ENCODE measurements around the gene TFCP2L1. TPM values are rescaled to one million over a fixed set of nuclear protein-coding genes. Genes with fewer than 3 reads are reported as not detected.

Gene TFCP2L1
- total RNA-seq, 2 donors from 2014 or later = 11.5 to 25.7 TPM

DNA sequence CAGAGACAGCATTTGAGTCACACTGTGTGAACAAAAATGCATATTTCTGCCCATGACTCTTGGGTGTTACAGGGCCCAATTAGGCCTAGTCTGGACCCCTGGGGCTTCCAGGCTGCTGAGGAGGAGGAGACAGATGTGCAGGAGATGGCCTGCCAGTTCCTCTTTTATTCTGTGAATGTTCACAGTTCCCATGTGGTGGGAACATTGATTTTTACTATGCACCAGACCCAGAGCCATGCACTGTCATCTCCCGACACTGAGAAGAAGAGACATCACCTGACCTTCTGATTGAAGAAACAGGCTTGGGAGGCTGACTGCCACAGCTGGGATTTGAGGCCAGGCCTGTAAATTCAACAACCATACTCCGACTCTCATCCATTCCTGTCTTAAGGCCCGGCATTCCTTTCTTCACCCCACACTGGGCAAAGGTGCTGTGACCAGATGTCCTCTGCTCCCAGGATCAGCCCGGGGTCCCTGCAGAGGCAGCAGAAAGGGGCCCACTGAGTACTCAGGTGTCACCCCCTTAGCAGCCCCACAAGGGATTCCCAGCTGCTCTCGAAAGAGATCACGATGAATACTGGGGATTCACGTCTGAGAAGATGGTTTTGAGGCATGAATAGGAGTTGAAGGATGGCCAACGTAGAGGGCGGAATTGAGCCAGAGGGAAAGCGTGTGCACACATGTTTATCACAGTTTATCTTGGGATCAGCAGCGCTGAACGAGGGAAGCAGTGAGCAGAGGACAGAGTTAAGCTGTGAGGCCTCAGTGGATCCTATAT is 3.6 kb upstream of the TFCP2L1 start:
- intact Hi-C loops (cut with DNase I) = no loop called here
- Histone ChIP-seq H3K9me3 (no peaks in the 10 kb centered on the region), H3K4me1 (replicated peaks) (no peaks in the 10 kb centered on the region), H3K27ac (no peak overlapping the region), H3K4me3 (no peak overlapping the region), H3K27me3 (replicated peaks; ENCODE audit: insufficient read depth) (no peaks in the 10 kb centered on the region), H3K36me3 (no peaks in the 10 kb centered on the region)
- WGBS = 75% methylated on average over 12 of the region's 12 CpGs
- no peak for DNase-seq (ENCODE audit: low spot score)
- no peak for TF ChIP-seq POLR2AphosphoS5 (IDR thresholded peaks at IDR 0.05)

DNA sequence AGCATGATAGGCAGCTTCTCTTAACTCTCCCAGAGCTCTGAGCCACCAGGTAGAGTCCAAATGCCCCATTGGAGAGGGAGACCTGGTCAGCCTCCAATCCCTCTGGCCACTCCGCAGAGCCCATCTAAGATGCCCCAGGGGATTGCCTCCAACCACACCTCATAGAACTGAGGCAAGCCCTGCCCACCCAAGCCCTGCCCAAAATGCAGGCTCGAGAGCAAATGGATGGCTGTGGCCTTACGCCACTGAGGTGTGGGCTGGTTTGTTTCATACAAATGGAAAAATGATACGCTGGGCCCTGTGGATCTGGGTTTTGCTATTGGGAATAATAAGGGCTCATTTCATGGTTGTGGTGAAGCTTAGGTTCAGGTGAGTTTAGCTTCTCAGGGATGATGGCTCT is 3.0 kb upstream of the TFCP2L1 start:
- intact Hi-C loops (cut with DNase I) = no loop called here
- no peaks in the 10 kb centered on the region for H3K9me3 ChIP-seq
- H3K27ac ChIP-seq = no peak overlapping the region
- no peaks in the 10 kb centered on the region for H3K4me1 ChIP-seq (replicated peaks)
- DNase-seq (ENCODE audit: low spot score) = no peak
- no peaks in the 10 kb centered on the region for H3K27me3 ChIP-seq (replicated peaks; ENCODE audit: insufficient read depth)
- no peaks in the 10 kb centered on the region for H3K36me3 ChIP-seq
- no peak overlapping the region for H3K4me3 ChIP-seq
- TF ChIP-seq POLR2A (IDR thresholded peaks at IDR 0.05) (no peak), POLR2AphosphoS5 (IDR thresholded peaks at IDR 0.05) (no peak)
- TF ChIP-seq, protein P1, sequence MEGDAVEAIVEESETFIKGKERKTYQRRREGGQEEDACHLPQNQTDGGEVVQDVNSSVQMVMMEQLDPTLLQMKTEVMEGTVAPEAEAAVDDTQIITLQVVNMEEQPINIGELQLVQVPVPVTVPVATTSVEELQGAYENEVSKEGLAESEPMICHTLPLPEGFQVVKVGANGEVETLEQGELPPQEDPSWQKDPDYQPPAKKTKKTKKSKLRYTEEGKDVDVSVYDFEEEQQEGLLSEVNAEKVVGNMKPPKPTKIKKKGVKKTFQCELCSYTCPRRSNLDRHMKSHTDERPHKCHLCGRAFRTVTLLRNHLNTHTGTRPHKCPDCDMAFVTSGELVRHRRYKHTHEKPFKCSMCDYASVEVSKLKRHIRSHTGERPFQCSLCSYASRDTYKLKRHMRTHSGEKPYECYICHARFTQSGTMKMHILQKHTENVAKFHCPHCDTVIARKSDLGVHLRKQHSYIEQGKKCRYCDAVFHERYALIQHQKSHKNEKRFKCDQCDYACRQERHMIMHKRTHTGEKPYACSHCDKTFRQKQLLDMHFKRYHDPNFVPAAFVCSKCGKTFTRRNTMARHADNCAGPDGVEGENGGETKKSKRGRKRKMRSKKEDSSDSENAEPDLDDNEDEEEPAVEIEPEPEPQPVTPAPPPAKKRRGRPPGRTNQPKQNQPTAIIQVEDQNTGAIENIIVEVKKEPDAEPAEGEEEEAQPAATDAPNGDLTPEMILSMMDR (IDR thresholded peaks at IDR 0.05) = no peak
- WGBS = 96% methylated on average over 4 of the region's 4 CpGs

DNA sequence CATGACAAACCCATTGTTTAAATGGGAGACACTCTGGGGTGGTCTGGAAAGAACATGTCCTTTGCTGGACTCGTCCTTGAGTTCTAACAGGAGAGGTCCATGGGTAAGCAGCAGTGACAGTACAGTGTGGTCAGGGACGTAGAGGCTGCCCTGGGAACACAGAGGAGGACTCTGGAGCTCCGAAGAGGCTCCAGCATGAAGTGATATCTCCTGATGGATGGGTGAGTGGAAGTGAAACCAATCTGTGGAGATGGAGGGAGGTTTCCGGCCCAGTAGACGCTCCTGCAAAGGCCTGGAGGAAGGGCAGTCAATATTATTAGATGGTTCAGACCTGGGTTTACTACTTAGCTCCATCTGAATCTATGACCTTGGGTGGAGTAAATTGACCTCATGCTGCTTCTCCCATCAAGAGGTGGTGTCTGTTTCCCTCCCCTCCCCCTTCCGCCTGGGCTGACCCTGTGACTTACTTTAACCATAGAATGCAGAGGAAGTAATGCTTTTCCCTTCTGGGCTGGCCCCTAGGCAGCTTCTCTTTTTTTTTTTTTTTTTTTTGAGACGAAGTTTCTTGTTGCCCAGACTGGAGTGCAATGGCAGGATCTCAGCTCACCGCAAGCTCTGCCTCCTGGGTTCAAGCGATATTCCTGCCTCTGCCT is 2.3 kb upstream of the TFCP2L1 start:
- Histone ChIP-seq H3K27me3 (replicated peaks; ENCODE audit: insufficient read depth) (no peaks in the 10 kb centered on the region), H3K9me3 (no peaks in the 10 kb centered on the region), H3K4me3 (no peak overlapping the region), H3K36me3 (no peaks in the 10 kb centered on the region), H3K27ac (no peak overlapping the region), H3K4me1 (replicated peaks) (no peaks in the 10 kb centered on the region)
- intact Hi-C loops (cut with DNase I) = no loop called here
- 87% methylated on average over 9 of the region's 9 CpGs for WGBS
- no peak for DNase-seq (ENCODE audit: low spot score)
- TF ChIP-seq POLR2AphosphoS5 (IDR thresholded peaks at IDR 0.05) = no peak
- TF ChIP-seq, protein P1 (IDR thresholded peaks at IDR 0.05) = no peak
- no peak for TF ChIP-seq POLR2A (IDR thresholded peaks at IDR 0.05)

DNA sequence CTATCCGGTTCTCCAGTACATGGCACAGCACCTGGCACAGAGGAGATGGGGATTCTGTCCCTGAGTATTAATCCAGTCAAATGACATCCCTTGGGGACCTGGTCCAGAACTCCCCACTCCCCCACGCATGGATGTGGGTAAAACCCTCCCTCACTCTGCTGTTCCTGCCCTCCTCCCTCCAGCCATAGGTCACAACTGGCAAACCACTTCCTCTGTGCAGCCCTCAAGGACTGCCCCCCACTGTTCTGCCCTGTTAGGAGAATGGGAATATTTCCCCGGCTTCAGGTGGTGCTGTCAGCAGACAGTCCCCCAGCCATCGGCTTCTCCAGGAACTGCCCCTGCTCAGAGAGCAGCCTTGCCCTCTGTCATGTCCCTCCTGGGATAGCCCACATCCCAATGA is 1.5 kb upstream of the TFCP2L1 start:
- no peaks in the 10 kb centered on the region for H3K4me1 ChIP-seq (replicated peaks)
- 85% methylated on average over 4 of the region's 4 CpGs for WGBS
- DNase-seq (ENCODE audit: low spot score) = no peak
- no peaks in the 10 kb centered on the region for H3K27me3 ChIP-seq (replicated peaks; ENCODE audit: insufficient read depth)
- TF ChIP-seq, protein P1 (IDR thresholded peaks at IDR 0.05) = no peak
- TF ChIP-seq POLR2A (IDR thresholded peaks at IDR 0.05) (no peak), POLR2AphosphoS5 (IDR thresholded peaks at IDR 0.05) (no peak)
- H3K36me3 ChIP-seq = no peaks in the 10 kb centered on the region
- no peak overlapping the region for H3K27ac ChIP-seq
- no peaks in the 10 kb centered on the region for H3K9me3 ChIP-seq
- no peak overlapping the region for H3K4me3 ChIP-seq
- intact Hi-C loops (cut with DNase I) = no loop called here

DNA sequence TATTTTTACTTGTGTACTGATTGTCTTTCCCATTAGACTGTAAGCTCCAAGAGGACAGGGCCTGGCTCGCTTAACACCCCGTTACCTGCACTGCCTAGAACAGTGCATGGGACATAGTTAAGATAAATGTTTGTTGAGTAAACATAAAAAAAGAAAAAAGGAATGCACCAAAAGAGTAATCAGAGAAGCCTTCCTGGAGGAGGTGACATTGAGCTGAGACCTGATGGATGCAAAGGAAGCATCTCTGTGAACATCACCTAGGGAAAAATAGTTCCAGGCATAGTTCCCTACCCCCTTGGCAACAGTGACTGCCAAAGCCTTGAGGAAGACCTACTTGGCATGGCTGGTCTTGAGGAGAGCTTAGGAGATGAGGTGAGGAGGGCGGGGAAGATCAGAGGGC is 924 bp upstream of the TFCP2L1 start:
- no peaks in the 10 kb centered on the region for H3K36me3 ChIP-seq
- WGBS = 87% methylated on average over 3 of the region's 3 CpGs
- H3K27ac ChIP-seq = no peak overlapping the region
- no peaks in the 10 kb centered on the region for H3K27me3 ChIP-seq (replicated peaks; ENCODE audit: insufficient read depth)
- no peaks in the 10 kb centered on the region for H3K4me1 ChIP-seq (replicated peaks)
- no peak for DNase-seq (ENCODE audit: low spot score)
- TF ChIP-seq, protein P1 (IDR thresholded peaks at IDR 0.05) = no peak
- no peak for TF ChIP-seq POLR2AphosphoS5 (IDR thresholded peaks at IDR 0.05)
- TF ChIP-seq POLR2A (IDR thresholded peaks at IDR 0.05) = no peak
- H3K4me3 ChIP-seq = no peak overlapping the region
- H3K9me3 ChIP-seq = no peaks in the 10 kb centered on the region
- intact Hi-C loops (cut with DNase I) = no loop called here
